Uterus (tissue), 4 donors: ENCODE results near the gene HRG. TPM values are rescaled to one million over a fixed set of nuclear protein-coding genes. Genes with fewer than 3 reads are reported as not detected.

Experiments used
- DNase-seq, 2 donors: peaks; one replicate each; pipeline ENCODE4 v3.0.0-alpha.2; 2019 to 2020
- H3K27ac ChIP-seq, 2 donors: fragments of 200-600 bp; sonication (generic); 1 replicate in 1 of 2; 2 replicates in 1 of 2; pipeline ENCODE4 v1.5.1; 2016 to 2018
- H3K27me3 ChIP-seq, 2 donors: fragments of 200-600 bp; sonication (generic); one replicate each; pipeline ENCODE4 v1.5.1; 2018 to 2019; ENCODE audit warnings: control low read depth in 1 of 2
- H3K36me3 ChIP-seq, 2 donors: fragments of 200-600 bp; sonication (generic); one replicate each; pipeline ENCODE4 v1.5.1; 2019; ENCODE audit warnings: control low read depth in 1 of 2
- H3K4me1 ChIP-seq, 2 donors: fragments of 200-600 bp; sonication (generic); one replicate each; pipeline ENCODE4 v1.5.1; 2018 to 2019; ENCODE audit warnings: control low read depth in 1 of 2
- H3K4me3 ChIP-seq, 2 donors: fragments of 200-600 bp; sonication (generic); 1 replicate in 1 of 2; 2 replicates in 1 of 2; pipeline ENCODE4 v1.5.1; 2018 to 2019; ENCODE audit warnings: mild to moderate bottlenecking in 1 of 2
- H3K9me3 ChIP-seq, 2 donors: fragments of 200-600 bp; sonication (generic); one replicate each; pipeline ENCODE4 v1.5.1; 2019; ENCODE audit warnings: control low read depth in 1 of 2
- POLR2A ChIP-seq, 2 donors: fragments of 450-650 bp; IDR thresholded peaks; one replicate each; pipeline ENCODE4 v1.6.1; 2016; ENCODE audit warnings: antibody characterized with exemption in 2 of 2, mild to moderate bottlenecking in 1 of 2, moderate library complexity in 1 of 2
- intact Hi-C: fragments of 100-400 bp; cut with DNase I; formaldehyde crosslinking; loops from one replicate; pipeline ENCODE4 v1.15.1; 2023; ENCODE audit warnings: low total_unique reads
- total RNA-seq, 4 donors: library from RNA; depleted of rRNA in 3 of 4; stranded (reverse); fragments of >200 nt in 3 of 4; gene quantifications; one replicate each; pipeline versions ENCODE4 v1.1.0 to v1.2.4, GENCODE V29; 2014 to 2023
- TF ChIP-seq, protein P1 (sequence below), 4 experiments: fragments of 200-600 bp in 2 of 4; fragments of 450-650 bp in 2 of 4; sonication (generic) in 2 of 4; IDR thresholded peaks; one replicate each; pipeline ENCODE4 v1.5.1; 2016 to 2019; ENCODE audit warnings: antibody characterized with exemption in 4 of 4, mild to moderate bottlenecking in 2 of 4, moderate library complexity in 1 of 4
- donor health status: DM: yes; HTN: yes; CAD: no.

HRG gene, protein sequence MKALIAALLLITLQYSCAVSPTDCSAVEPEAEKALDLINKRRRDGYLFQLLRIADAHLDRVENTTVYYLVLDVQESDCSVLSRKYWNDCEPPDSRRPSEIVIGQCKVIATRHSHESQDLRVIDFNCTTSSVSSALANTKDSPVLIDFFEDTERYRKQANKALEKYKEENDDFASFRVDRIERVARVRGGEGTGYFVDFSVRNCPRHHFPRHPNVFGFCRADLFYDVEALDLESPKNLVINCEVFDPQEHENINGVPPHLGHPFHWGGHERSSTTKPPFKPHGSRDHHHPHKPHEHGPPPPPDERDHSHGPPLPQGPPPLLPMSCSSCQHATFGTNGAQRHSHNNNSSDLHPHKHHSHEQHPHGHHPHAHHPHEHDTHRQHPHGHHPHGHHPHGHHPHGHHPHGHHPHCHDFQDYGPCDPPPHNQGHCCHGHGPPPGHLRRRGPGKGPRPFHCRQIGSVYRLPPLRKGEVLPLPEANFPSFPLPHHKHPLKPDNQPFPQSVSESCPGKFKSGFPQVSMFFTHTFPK
- total RNA-seq: not detected

DNA sequence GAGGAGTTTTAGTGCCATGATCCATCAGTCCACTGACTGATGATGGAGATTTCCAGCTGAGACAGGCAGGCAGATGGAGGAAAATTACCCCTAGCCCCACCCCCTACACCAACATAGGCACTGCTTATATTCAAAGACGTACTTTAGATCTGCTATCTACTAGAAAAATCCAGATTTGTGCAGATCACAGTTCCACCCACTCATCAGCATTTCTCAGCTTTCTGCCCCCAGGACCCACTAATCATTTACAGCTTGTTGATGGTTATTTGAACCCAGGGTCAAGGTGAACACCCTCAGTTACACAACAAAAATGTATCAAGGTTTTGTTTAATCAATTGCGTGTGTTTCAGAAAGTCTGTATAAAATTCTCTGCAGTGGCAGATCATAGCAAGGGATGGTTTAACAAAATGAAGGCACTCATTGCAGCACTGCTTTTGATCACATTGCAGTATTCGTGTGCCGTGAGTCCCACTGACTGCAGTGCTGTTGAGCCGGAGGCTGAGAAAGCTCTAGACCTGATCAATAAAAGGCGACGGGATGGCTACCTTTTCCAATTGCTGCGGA, at the start of gene HRG:
HRG (plus strand) TSS at position 390 of the 564 bp plus-strand sequence; CDS start at position 408, 18 bp downstream.
- no peaks in the 10 kb centered on the region for H3K4me1 ChIP-seq
- no peaks in the 10 kb centered on the region for H3K9me3 ChIP-seq
- H3K36me3 ChIP-seq: no peaks in the 10 kb centered on the region
- H3K27ac ChIP-seq: no peak within 1 kb of the TSS
- TF ChIP-seq, protein P1, sequence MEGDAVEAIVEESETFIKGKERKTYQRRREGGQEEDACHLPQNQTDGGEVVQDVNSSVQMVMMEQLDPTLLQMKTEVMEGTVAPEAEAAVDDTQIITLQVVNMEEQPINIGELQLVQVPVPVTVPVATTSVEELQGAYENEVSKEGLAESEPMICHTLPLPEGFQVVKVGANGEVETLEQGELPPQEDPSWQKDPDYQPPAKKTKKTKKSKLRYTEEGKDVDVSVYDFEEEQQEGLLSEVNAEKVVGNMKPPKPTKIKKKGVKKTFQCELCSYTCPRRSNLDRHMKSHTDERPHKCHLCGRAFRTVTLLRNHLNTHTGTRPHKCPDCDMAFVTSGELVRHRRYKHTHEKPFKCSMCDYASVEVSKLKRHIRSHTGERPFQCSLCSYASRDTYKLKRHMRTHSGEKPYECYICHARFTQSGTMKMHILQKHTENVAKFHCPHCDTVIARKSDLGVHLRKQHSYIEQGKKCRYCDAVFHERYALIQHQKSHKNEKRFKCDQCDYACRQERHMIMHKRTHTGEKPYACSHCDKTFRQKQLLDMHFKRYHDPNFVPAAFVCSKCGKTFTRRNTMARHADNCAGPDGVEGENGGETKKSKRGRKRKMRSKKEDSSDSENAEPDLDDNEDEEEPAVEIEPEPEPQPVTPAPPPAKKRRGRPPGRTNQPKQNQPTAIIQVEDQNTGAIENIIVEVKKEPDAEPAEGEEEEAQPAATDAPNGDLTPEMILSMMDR (IDR thresholded peaks at IDR 0.05): no peak
- TF ChIP-seq POLR2A (IDR thresholded peaks at IDR 0.05): no peak
- H3K27me3 ChIP-seq: no peaks in the 10 kb centered on the region
- DNase-seq: no peak
- no peak within 1 kb of the TSS for H3K4me3 ChIP-seq
- intact Hi-C loops: no loop called here

DNA sequence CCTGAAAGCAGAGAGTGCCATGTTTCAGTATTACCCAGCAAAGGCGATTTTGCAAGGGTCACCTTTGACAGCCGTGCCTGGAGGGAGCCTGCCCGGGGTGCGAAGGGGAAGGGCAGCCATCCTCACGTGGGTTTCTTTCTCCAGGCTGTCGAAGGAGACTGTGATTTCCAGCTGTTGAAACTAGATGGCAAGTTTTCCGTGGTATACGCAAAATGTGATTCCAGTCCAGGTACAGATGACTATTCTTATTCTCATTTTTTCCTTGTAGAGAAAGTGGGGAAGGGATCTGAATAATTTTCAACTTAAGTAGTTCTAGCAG, 49.6 kb upstream of the HRG start:
- H3K36me3 ChIP-seq: no peaks in the 10 kb centered on the region
- no peak overlapping the region for H3K4me3 ChIP-seq
- H3K9me3 ChIP-seq: no peaks in the 10 kb centered on the region
- H3K27ac ChIP-seq: no peak overlapping the region
- DNase-seq: no peak
- intact Hi-C loops: no loop called here
- no peaks in the 10 kb centered on the region for H3K4me1 ChIP-seq
- TF ChIP-seq, protein P1 (IDR thresholded peaks at IDR 0.05): no peak
- TF ChIP-seq POLR2A (IDR thresholded peaks at IDR 0.05): no peak
- no peaks in the 10 kb centered on the region for H3K27me3 ChIP-seq

DNA sequence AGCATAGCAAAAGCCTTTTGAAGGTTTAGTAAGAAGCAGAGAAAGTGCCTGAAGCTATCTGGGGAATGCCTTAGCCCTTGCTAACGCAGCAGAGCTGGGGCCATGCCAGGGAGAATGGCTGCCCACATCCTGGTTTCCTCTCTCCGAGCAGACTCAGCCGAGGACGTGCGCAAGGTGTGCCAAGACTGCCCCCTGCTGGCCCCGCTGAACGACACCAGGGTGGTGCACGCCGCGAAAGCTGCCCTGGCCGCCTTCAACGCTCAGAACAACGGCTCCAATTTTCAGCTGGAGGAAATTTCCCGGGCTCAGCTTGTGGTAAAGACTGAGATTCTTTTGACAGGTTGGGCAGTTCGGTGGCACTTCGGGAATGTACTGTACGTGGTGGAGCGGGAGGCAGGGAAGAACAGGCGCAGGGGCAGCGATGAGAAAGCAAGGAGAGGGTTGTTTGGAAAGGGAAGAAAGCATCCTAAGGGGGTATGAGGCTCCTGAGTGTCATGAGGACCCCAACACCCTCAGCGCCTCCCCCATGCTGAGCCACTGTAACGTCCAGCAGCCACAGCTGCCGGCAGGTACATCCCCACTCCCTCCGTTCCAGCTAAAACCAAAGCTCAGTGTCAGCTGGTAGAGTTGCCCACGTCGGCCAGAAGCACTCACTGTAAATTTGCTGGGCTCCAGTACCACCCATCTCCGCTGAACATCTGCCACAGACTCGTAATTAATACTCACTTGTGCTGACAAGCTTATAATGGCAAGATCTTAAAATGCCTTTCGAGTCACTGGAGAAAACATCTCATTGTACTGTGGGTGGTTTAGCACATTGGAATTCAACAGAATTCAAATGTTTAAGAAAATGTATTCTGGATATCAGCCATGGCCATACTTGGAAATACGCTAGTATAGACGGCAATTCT, 48.5 kb upstream of the HRG start:
- H3K27ac ChIP-seq: no peak overlapping the region
- no peaks in the 10 kb centered on the region for H3K27me3 ChIP-seq
- DNase-seq: peak; percentile 67 to 70
- H3K4me1 ChIP-seq: no peaks in the 10 kb centered on the region
- intact Hi-C loops: no loop called here
- no peak for TF ChIP-seq POLR2A (IDR thresholded peaks at IDR 0.05)
- TF ChIP-seq, protein P1 (IDR thresholded peaks at IDR 0.05): peak; percentile 66 to 69 (median 68)
- H3K4me3 ChIP-seq: no peak overlapping the region
- H3K9me3 ChIP-seq: no peaks in the 10 kb centered on the region
- H3K36me3 ChIP-seq: no peaks in the 10 kb centered on the region

DNA sequence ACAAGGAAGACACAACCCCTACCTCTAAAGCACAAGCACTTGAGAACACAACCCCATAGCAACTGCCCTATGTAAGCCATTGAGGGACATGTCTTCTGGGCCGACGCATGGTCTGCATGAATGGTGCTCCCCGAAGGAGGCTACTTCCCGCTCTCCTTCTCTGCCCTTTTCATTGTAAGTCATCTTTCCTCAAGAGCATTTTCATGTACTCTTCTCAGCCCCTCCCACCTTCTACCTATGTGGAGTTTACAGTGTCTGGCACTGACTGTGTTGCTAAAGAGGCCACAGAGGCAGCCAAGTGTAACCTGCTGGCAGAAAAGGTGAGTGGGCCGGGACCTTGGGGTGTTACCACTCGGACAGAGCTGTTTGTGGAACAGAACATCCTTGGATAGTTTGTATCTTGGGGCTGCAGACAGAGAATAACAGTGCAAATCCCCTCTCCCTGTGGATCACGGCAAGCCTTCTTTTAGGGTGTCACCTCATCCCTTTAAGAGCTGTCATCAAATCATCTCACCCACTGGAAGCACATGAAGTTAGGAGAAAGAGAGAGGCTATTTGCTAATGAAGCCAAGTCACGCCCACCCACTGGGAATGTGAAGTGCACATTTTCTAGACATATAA, 47.4 kb upstream of the HRG start:
- no peaks in the 10 kb centered on the region for H3K27me3 ChIP-seq
- H3K4me1 ChIP-seq: no peaks in the 10 kb centered on the region
- no peaks in the 10 kb centered on the region for H3K9me3 ChIP-seq
- no peak for DNase-seq
- H3K27ac ChIP-seq: no peak overlapping the region
- intact Hi-C loops: no loop called here
- no peaks in the 10 kb centered on the region for H3K36me3 ChIP-seq
- no peak for TF ChIP-seq POLR2A (IDR thresholded peaks at IDR 0.05)
- TF ChIP-seq, protein P1 (IDR thresholded peaks at IDR 0.05): no peak
- no peak overlapping the region for H3K4me3 ChIP-seq
